Right kidney (tissue), 1 donor: ENCODE results near the gene SELENOM.
"Not testable (repeated sequence)": the region's sequence is repeated elsewhere in the genome, so short reads cannot be mapped to it uniquely, and the experiment has no call there.

Experiments used
- DNase-seq: peaks from one replicate; pipeline ENCODE4 v3.0.0-alpha.2; 2016

SELENOM gene

GRCh38 chr22:31078389-31078788 is 29.0 kb downstream of the SELENOM start:
- not testable (repeated sequence) for DNase-seq

GRCh38 chr22:31077681-31078080 is 29.7 kb downstream of the SELENOM start:
- no peak for DNase-seq

GRCh38 chr22:31075961-31076360 is 31.4 kb downstream of the SELENOM start:
- DNase-seq, result no peak

- DNase-seq, result not testable (repeated sequence)
Observed at GRCh38 chr22:31073545-31074145, 33.7 kb downstream of the SELENOM start.

GRCh38 chr22:31073125-31073524 is 34.2 kb downstream of the SELENOM start:
- DNase-seq, result not testable (repeated sequence)

- DNase-seq, result not testable (repeated sequence)
Observed at GRCh38 chr22:31069691-31070314, 37.6 kb downstream of the SELENOM start.

GRCh38 chr22:31068970-31069369 is 38.4 kb downstream of the SELENOM start:
- DNase-seq, result no peak

- DNase-seq, result no peak
Observed at GRCh38 chr22:31064369-31064768, 43.0 kb downstream of the SELENOM start.

- no peak for DNase-seq
Observed at GRCh38 chr22:31062566-31063230, 44.7 kb downstream of the SELENOM start.

- not testable (repeated sequence) for DNase-seq
Observed at GRCh38 chr22:31059663-31060062, 47.7 kb downstream of the SELENOM start.

GRCh38 chr22:31056986-31057599 is 50.3 kb downstream of the SELENOM start:
- no peak for DNase-seq

- DNase-seq, result peak; percentile 46
Observed at GRCh38 chr22:31055635-31056159, 51.7 kb downstream of the SELENOM start.

GRCh38 chr22:31055117-31055634 is 52.2 kb downstream of the SELENOM start:
- no peak for DNase-seq
